ENCODE data around the gene PTPN3. TPM values are rescaled to one million over a fixed set of nuclear protein-coding genes. Genes with fewer than 3 reads are reported as not detected.

Gene PTPN3
- total RNA-seq, 1 experiment from 2014 or later, result not detected

GRCh38 chr9:109458453-109459211, 39.5 kb downstream of the PTPN3 start:
- no peak overlapping the region for H3K4me3 ChIP-seq (ENCODE audit: low read length)
- H3K79me2 ChIP-seq (ENCODE audit: low read length), result no peaks in the 10 kb centered on the region
- no peak overlapping the region for H3K9ac ChIP-seq (ENCODE audit: low read length)
- no peak for DNase-seq
- no peaks in the 10 kb centered on the region for H3K36me3 ChIP-seq (ENCODE audit: insufficient read depth, low read length)
- H3K9me2 ChIP-seq (replicated peaks; ENCODE audit: insufficient read depth, low read length), result no peaks in the 10 kb centered on the region
- H3K4me2 ChIP-seq (ENCODE audit: low read depth, low read length, poor library complexity, severe bottlenecking), result no peak overlapping the region
- no peak overlapping the region for H2AFZ ChIP-seq (ENCODE audit: low read length)
- H3K9me3 ChIP-seq (ENCODE audit: low read length), result no peaks in the 10 kb centered on the region
- no peaks in the 10 kb centered on the region for H4K20me1 ChIP-seq (ENCODE audit: insufficient read depth, low read depth, low read length)
- no peak overlapping the region for H3K27ac ChIP-seq (ENCODE audit: low read length)
- H3K27me3 ChIP-seq (ENCODE audit: low read length), result no peaks in the 10 kb centered on the region
- no peaks in the 10 kb centered on the region for H3K4me1 ChIP-seq (ENCODE audit: low read length)

DNA sequence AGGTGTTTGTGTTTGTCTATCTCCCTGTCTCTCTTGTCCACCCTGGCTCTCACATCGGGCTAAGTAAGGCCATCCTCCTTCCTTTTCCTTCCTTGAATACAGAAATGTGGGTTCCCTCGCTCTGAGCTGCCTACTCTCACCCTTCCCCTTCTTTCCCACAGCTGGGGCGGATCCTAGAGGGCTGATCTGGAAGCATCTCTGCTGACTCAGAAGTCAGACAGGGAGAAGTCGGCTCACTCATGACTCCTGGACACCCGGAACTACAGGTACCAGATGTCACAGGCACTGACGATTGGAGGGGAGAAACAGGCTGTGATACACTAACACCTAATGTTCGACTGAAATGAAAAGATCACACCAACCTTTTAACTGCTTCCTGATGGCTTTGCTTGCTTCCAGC, 41.3 kb downstream of the PTPN3 start:
- Histone ChIP-seq H3K27ac (ENCODE audit: low read length) (no peak overlapping the region), H3K9ac (ENCODE audit: low read length) (no peak overlapping the region), H3K9me3 (ENCODE audit: low read length) (no peaks in the 10 kb centered on the region), H3K4me1 (ENCODE audit: low read length) (no peaks in the 10 kb centered on the region), H3K27me3 (ENCODE audit: low read length) (no peaks in the 10 kb centered on the region), H2AFZ (ENCODE audit: low read length) (peak overlapping the region; percentile 21; the same call in 1 of the 2 replicates), H3K9me2 (replicated peaks; ENCODE audit: insufficient read depth, low read length) (no peaks in the 10 kb centered on the region), H4K20me1 (ENCODE audit: insufficient read depth, low read depth, low read length) (no peaks in the 10 kb centered on the region), H3K79me2 (ENCODE audit: low read length) (no peaks in the 10 kb centered on the region), H3K4me2 (ENCODE audit: low read depth, low read length, poor library complexity, severe bottlenecking) (no peak overlapping the region), H3K36me3 (ENCODE audit: insufficient read depth, low read length) (no peaks in the 10 kb centered on the region), H3K4me3 (ENCODE audit: low read length) (no peak overlapping the region)
- DNase-seq, result no peak

- no peaks in the 10 kb centered on the region for H3K9me3 ChIP-seq (ENCODE audit: low read length)
- H3K4me1 ChIP-seq (ENCODE audit: low read length), result no peaks in the 10 kb centered on the region
- H3K4me2 ChIP-seq (ENCODE audit: low read depth, low read length, poor library complexity, severe bottlenecking), result no peak overlapping the region
- no peaks in the 10 kb centered on the region for H3K27me3 ChIP-seq (ENCODE audit: low read length)
- no peak overlapping the region for H3K4me3 ChIP-seq (ENCODE audit: low read length)
- no peaks in the 10 kb centered on the region for H3K9me2 ChIP-seq (replicated peaks; ENCODE audit: insufficient read depth, low read length)
- H3K79me2 ChIP-seq (ENCODE audit: low read length), result no peaks in the 10 kb centered on the region
- no peak overlapping the region for H3K9ac ChIP-seq (ENCODE audit: low read length)
- H4K20me1 ChIP-seq (ENCODE audit: insufficient read depth, low read depth, low read length), result no peaks in the 10 kb centered on the region
- no peak overlapping the region for H2AFZ ChIP-seq (ENCODE audit: low read length)
- H3K27ac ChIP-seq (ENCODE audit: low read length), result no peak overlapping the region
- H3K36me3 ChIP-seq (ENCODE audit: insufficient read depth, low read length), result no peaks in the 10 kb centered on the region
- DNase-seq, result peak; percentile 60
These were observed 42.2 kb downstream of the PTPN3 start for GRCh38 chr9:109455861-109456260.

DNA sequence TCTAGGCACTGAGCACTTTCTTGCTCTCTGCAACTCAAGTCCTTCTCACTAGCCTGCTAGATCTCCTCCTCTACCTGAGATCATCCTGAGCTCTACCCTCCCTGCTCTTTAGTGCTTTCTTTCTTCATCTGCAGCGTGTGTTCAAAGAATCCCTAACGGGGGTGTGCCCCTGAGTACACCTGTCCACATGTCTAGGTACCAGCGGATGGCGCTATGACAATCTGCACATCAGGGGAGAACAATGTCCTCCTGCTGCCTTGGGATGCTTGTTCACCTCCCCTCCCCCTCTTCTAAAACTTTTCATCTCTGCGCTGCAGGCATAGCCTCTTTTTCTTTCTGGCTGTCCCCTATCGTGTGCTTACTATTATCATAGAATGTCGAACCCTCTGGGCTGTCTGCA, 42.7 kb downstream of the PTPN3 start:
- H3K9me2 ChIP-seq (replicated peaks; ENCODE audit: insufficient read depth, low read length), result no peaks in the 10 kb centered on the region
- no peak overlapping the region for H3K9ac ChIP-seq (ENCODE audit: low read length)
- H3K79me2 ChIP-seq (ENCODE audit: low read length), result no peaks in the 10 kb centered on the region
- H3K27ac ChIP-seq (ENCODE audit: low read length), result no peak overlapping the region
- H3K9me3 ChIP-seq (ENCODE audit: low read length), result no peaks in the 10 kb centered on the region
- no peaks in the 10 kb centered on the region for H3K4me1 ChIP-seq (ENCODE audit: low read length)
- no peak overlapping the region for H2AFZ ChIP-seq (ENCODE audit: low read length)
- no peak overlapping the region for H3K4me3 ChIP-seq (ENCODE audit: low read length)
- DNase-seq, result no peak
- no peaks in the 10 kb centered on the region for H4K20me1 ChIP-seq (ENCODE audit: insufficient read depth, low read depth, low read length)
- H3K27me3 ChIP-seq (ENCODE audit: low read length), result no peaks in the 10 kb centered on the region
- no peak overlapping the region for H3K4me2 ChIP-seq (ENCODE audit: low read depth, low read length, poor library complexity, severe bottlenecking)
- H3K36me3 ChIP-seq (ENCODE audit: insufficient read depth, low read length), result no peaks in the 10 kb centered on the region

- H3K4me2 ChIP-seq (ENCODE audit: low read depth, low read length, poor library complexity, severe bottlenecking), result no peak overlapping the region
- no peaks in the 10 kb centered on the region for H3K27me3 ChIP-seq (ENCODE audit: low read length)
- no peaks in the 10 kb centered on the region for H3K4me1 ChIP-seq (ENCODE audit: low read length)
- H3K79me2 ChIP-seq (ENCODE audit: low read length), result no peaks in the 10 kb centered on the region
- DNase-seq, result no peak
- no peaks in the 10 kb centered on the region for H4K20me1 ChIP-seq (ENCODE audit: insufficient read depth, low read depth, low read length)
- H3K9me2 ChIP-seq (replicated peaks; ENCODE audit: insufficient read depth, low read length), result no peaks in the 10 kb centered on the region
- no peak overlapping the region for H3K27ac ChIP-seq (ENCODE audit: low read length)
- no peak overlapping the region for H3K4me3 ChIP-seq (ENCODE audit: low read length)
- no peaks in the 10 kb centered on the region for H3K9me3 ChIP-seq (ENCODE audit: low read length)
- no peak overlapping the region for H2AFZ ChIP-seq (ENCODE audit: low read length)
- no peak overlapping the region for H3K9ac ChIP-seq (ENCODE audit: low read length)
- no peaks in the 10 kb centered on the region for H3K36me3 ChIP-seq (ENCODE audit: insufficient read depth, low read length)
These were observed 43.4 kb downstream of the PTPN3 start for GRCh38 chr9:109454601-109455155.

DNA sequence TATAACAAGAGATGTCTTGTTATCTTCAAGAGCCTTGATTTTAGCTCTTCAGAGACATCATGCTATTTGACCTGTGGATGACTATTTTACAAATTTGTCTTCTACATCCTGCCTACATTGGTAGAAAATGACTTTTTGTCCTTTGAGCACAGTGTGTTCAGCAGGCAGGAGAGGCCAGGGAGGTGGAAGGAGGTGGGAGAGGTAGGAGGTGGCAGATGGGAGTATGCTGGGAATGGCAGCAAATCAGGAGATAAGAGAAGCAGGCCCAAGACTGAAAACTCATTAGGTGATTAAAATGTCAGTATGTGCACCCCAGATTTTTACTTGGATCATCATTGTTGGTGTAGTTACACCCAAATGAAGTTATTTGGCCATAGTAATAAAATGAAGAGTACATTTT, 44.1 kb downstream of the PTPN3 start:
- H3K9me2 ChIP-seq (replicated peaks; ENCODE audit: insufficient read depth, low read length), result no peaks in the 10 kb centered on the region
- H3K4me2 ChIP-seq (ENCODE audit: low read depth, low read length, poor library complexity, severe bottlenecking), result no peak overlapping the region
- H3K9ac ChIP-seq (ENCODE audit: low read length), result no peak overlapping the region
- no peaks in the 10 kb centered on the region for H3K36me3 ChIP-seq (ENCODE audit: insufficient read depth, low read length)
- no peaks in the 10 kb centered on the region for H3K27me3 ChIP-seq (ENCODE audit: low read length)
- DNase-seq, result no peak
- no peaks in the 10 kb centered on the region for H3K79me2 ChIP-seq (ENCODE audit: low read length)
- no peaks in the 10 kb centered on the region for H3K4me1 ChIP-seq (ENCODE audit: low read length)
- no peak overlapping the region for H2AFZ ChIP-seq (ENCODE audit: low read length)
- no peak overlapping the region for H3K27ac ChIP-seq (ENCODE audit: low read length)
- H4K20me1 ChIP-seq (ENCODE audit: insufficient read depth, low read depth, low read length), result no peaks in the 10 kb centered on the region
- H3K9me3 ChIP-seq (ENCODE audit: low read length), result no peaks in the 10 kb centered on the region
- H3K4me3 ChIP-seq (ENCODE audit: low read length), result no peak overlapping the region

GRCh38 chr9:109453210-109453842, 44.8 kb downstream of the PTPN3 start:
- Histone ChIP-seq H3K4me3 (ENCODE audit: low read length) (no peak overlapping the region), H3K36me3 (ENCODE audit: insufficient read depth, low read length) (no peaks in the 10 kb centered on the region), H3K9ac (ENCODE audit: low read length) (no peak overlapping the region), H3K9me3 (ENCODE audit: low read length) (no peaks in the 10 kb centered on the region), H3K4me1 (ENCODE audit: low read length) (no peaks in the 10 kb centered on the region), H4K20me1 (ENCODE audit: insufficient read depth, low read depth, low read length) (no peaks in the 10 kb centered on the region), H3K27ac (ENCODE audit: low read length) (no peak overlapping the region), H3K27me3 (ENCODE audit: low read length) (no peaks in the 10 kb centered on the region), H3K79me2 (ENCODE audit: low read length) (no peaks in the 10 kb centered on the region), H2AFZ (ENCODE audit: low read length) (no peak overlapping the region), H3K4me2 (ENCODE audit: low read depth, low read length, poor library complexity, severe bottlenecking) (no peak overlapping the region), H3K9me2 (replicated peaks; ENCODE audit: insufficient read depth, low read length) (no peaks in the 10 kb centered on the region)
- no peak for DNase-seq

GRCh38 chr9:109452761-109453160, 45.3 kb downstream of the PTPN3 start:
- H3K9ac ChIP-seq (ENCODE audit: low read length), result no peak overlapping the region
- H3K27ac ChIP-seq (ENCODE audit: low read length), result no peak overlapping the region
- no peak overlapping the region for H3K4me2 ChIP-seq (ENCODE audit: low read depth, low read length, poor library complexity, severe bottlenecking)

More at GRCh38 chr9:109452761-109453160, 45.3 kb downstream of the PTPN3 start:
- Histone ChIP-seq H3K4me1 (ENCODE audit: low read length) (no peaks in the 10 kb centered on the region), H3K4me3 (ENCODE audit: low read length) (no peak overlapping the region), H3K36me3 (ENCODE audit: insufficient read depth, low read length) (no peaks in the 10 kb centered on the region), H2AFZ (ENCODE audit: low read length) (no peak overlapping the region), H4K20me1 (ENCODE audit: insufficient read depth, low read depth, low read length) (no peaks in the 10 kb centered on the region), H3K27me3 (ENCODE audit: low read length) (no peaks in the 10 kb centered on the region), H3K9me3 (ENCODE audit: low read length) (no peaks in the 10 kb centered on the region), H3K79me2 (ENCODE audit: low read length) (no peaks in the 10 kb centered on the region), H3K9me2 (replicated peaks; ENCODE audit: insufficient read depth, low read length) (no peaks in the 10 kb centered on the region)
- DNase-seq, result no peak
